ENCODE data around the gene RASSF10.

- TF ChIP-seq GATA3 (IDR thresholded peaks at IDR 0.05; ENCODE audit: low read depth, low read length): no peak
- no peak for TF ChIP-seq GATA2 (IDR thresholded peaks at IDR 0.05; ENCODE audit: low read depth, low read length)
These were observed 8.4 kb upstream of the RASSF10 start for GRCh38 chr11:13000721-13001120.
